Stimulated activated CD8-positive, alpha-beta memory T cell treated with anti-CD3 and anti-CD28 coated beads, Interleukin-15, amount 100 ng/mL, for 4 hours (primary cell): ENCODE data around the gene IL1A.

Experiments
- DNase-seq, 2 donors: peaks; one replicate each; pipeline ENCODE4 v3.0.0-alpha.2; 2020; ENCODE audit warnings: low read depth in 2 of 2

Gene IL1A

GRCh38 chr2:112726487-112727190 lies 57.7 kb downstream of the IL1A start:
- peak; percentile 63 to 71 for DNase-seq

- DNase-seq = no peak
These were observed 58.5 kb downstream of the IL1A start for GRCh38 chr2:112725545-112726457.

- no peak for DNase-seq
These were observed 59.4 kb downstream of the IL1A start for GRCh38 chr2:112724591-112725525.

GRCh38 chr2:112723995-112724394 lies 60.3 kb downstream of the IL1A start:
- no peak for DNase-seq
